H1 (cell line): Measurements from ENCODE around the gene PACSIN2. TPM values are rescaled to one million over a fixed set of nuclear protein-coding genes. Genes with fewer than 3 reads are reported as not detected.

Experiments
- CTCF ChIA-PET: fragments of 300-600 bp; sonication (Branson Sonifier 250); formaldehyde crosslinking; loops from one replicate; lab custom pipeline; 2021; ENCODE audit not compliant: partially characterized antibody; lab: Charles Lee
- POLR2A ChIA-PET: fragments of 300-600 bp; sonication (Branson Sonifier 250); formaldehyde crosslinking; loops from one replicate; lab custom pipeline; 2021; ENCODE audit warnings: inconsistent platforms; ENCODE audit not compliant: partially characterized antibody; lab: Charles Lee
- DNase-seq, 2 experiments: peaks; one replicate each; pipeline versions ENCODE4 v3.0.0 to v3.0.0-alpha.2; 2010 to 2022; ENCODE audit warnings: low spot score in 2 of 2, low read depth in 1 of 2, mixed read lengths in 1 of 2
- FAIRE-seq: peaks from 2 replicates; lab custom pipeline; 2011; peaks lifted over from hg19 to GRCh38; lab: Jason Lieb, UNC
- H2AFZ ChIP-seq: 2 replicates; pipeline ENCODE4 v1.8.1; 2012; ENCODE audit warnings: low read length, inconsistent platforms
- H2AK5ac ChIP-seq: 2 replicates; pipeline ENCODE4 v1.6.1; 2013; ENCODE audit warnings: low read depth, low read length
- H2BK120ac ChIP-seq: replicated peaks from 2 replicates; pipeline ENCODE3; 2013; ENCODE audit warnings: low read depth, low read length, inconsistent platforms
- H2BK12ac ChIP-seq: 2 replicates; pipeline ENCODE4 v1.6.1; 2013; ENCODE audit warnings: low read depth, low read length
- H2BK15ac ChIP-seq: 2 replicates; pipeline ENCODE4 v1.6.1; 2013; ENCODE audit warnings: low read length
- H2BK20ac ChIP-seq: 2 replicates; pipeline ENCODE4 v1.6.1; 2013; ENCODE audit warnings: low read length
- H2BK5ac ChIP-seq: 2 replicates; pipeline ENCODE4 v1.6.1; 2013; ENCODE audit warnings: low read depth, low read length
- H3K14ac ChIP-seq: 2 replicates; pipeline ENCODE4 v1.6.1; 2013; ENCODE audit warnings: inconsistent platforms; ENCODE audit not compliant: insufficient read length
- H3K18ac ChIP-seq: 2 replicates; pipeline ENCODE4 v1.6.1; 2013; ENCODE audit warnings: low read length; ENCODE audit errors: extremely low read depth
- H3K23ac ChIP-seq: 2 replicates; pipeline ENCODE4 v1.6.1; 2013; ENCODE audit warnings: inconsistent platforms; ENCODE audit not compliant: insufficient read length
- H3K23me2 ChIP-seq: 2 replicates; pipeline ENCODE4 v1.6.1; 2013; ENCODE audit warnings: low read depth, low read length
- H3K27ac ChIP-seq: 2 replicates; pipeline ENCODE4 v1.6.1; 2011; ENCODE audit warnings: low read depth, low read length, inconsistent platforms
- H3K27me3 ChIP-seq, 4 experiments: replicated peaks in 1 of 4; 1 replicate in 1 of 4; 2 replicates in 3 of 4; pipeline versions ENCODE4 v1.6.1 to v1.8.1; 2011 to 2013; ENCODE audit warnings: low read length in 3 of 4, mild to moderate bottlenecking in 3 of 4, inconsistent platforms in 2 of 4, mixed read lengths in 2 of 4, moderate library complexity in 1 of 4; ENCODE audit not compliant: control insufficient read depth in 3 of 4, insufficient read depth in 3 of 4; ENCODE audit errors: extremely low read depth in 1 of 4
- H3K36me3 ChIP-seq, 4 experiments: 2 replicates each; pipeline versions ENCODE4 v1.6.1 to v1.8.1; 2011 to 2013; ENCODE audit warnings: mild to moderate bottlenecking in 4 of 4, low read length in 3 of 4, moderate library complexity in 2 of 4, control low read depth in 1 of 4, inconsistent platforms in 1 of 4; ENCODE audit not compliant: insufficient read depth in 4 of 4, control insufficient read depth in 2 of 4
- H3K4ac ChIP-seq: replicated peaks from 2 replicates; pipeline ENCODE3; 2013; ENCODE audit warnings: low read length, low read depth, mixed read lengths, inconsistent platforms; ENCODE audit not compliant: insufficient read length
- H3K4me1 ChIP-seq, 4 experiments: replicated peaks in 1 of 4; 1 replicate in 1 of 4; 2 replicates in 3 of 4; pipeline versions ENCODE4 v1.6.1 to v1.8.1; 2011 to 2013; ENCODE audit warnings: low read length in 3 of 4, inconsistent platforms in 2 of 4, mixed read lengths in 1 of 4; ENCODE audit not compliant: insufficient read depth in 4 of 4, control insufficient read depth in 3 of 4
- H3K4me2 ChIP-seq, 2 experiments: 2 replicates each; pipeline versions ENCODE4 v1.6.1 to v1.8.1; 2011 to 2013; ENCODE audit warnings: low read depth in 2 of 2, low read length in 2 of 2, control low read depth in 1 of 2, inconsistent platforms in 1 of 2, mild to moderate bottlenecking in 1 of 2; ENCODE audit not compliant: insufficient read depth in 1 of 2
- H3K4me3 ChIP-seq, 4 experiments: fragments of 200-600, 300-600 bp in 1 of 4; sonication (generic), shearing (Covaris generic), sonication (Bioruptor Twin) in 1 of 4; 2 replicates each; pipeline versions ENCODE4 v1.5.1 to v1.8.1; 2011 to 2016; ENCODE audit warnings: low read length in 4 of 4, low read depth in 3 of 4, control low read depth in 2 of 4, inconsistent platforms in 2 of 4, mild to moderate bottlenecking in 2 of 4, mixed read lengths in 1 of 4, moderate library complexity in 1 of 4; ENCODE audit not compliant: insufficient read depth in 2 of 4; ENCODE audit errors: extremely low read depth in 1 of 4
- H3K56ac ChIP-seq: replicated peaks from 2 replicates; pipeline ENCODE3; 2013; ENCODE audit warnings: low read depth, mild to moderate bottlenecking, mixed read lengths, low read length, inconsistent platforms; ENCODE audit not compliant: insufficient read length
- H3K79me1 ChIP-seq: 2 replicates; pipeline ENCODE4 v1.6.1; 2013; ENCODE audit warnings: low read depth, low read length, control low read depth
- H3K79me2 ChIP-seq, 2 experiments: 2 replicates each; pipeline versions ENCODE4 v1.6.1 to v1.8.1; 2012 to 2013; ENCODE audit warnings: low read length in 2 of 2, mild to moderate bottlenecking in 2 of 2, inconsistent platforms in 1 of 2; ENCODE audit not compliant: insufficient read depth in 2 of 2, control insufficient read depth in 1 of 2
- H3K9ac ChIP-seq, 4 experiments: replicated peaks in 1 of 4; 1 replicate in 1 of 4; 2 replicates in 3 of 4; pipeline versions ENCODE4 v1.6.1 to v1.8.1; 2011 to 2013; ENCODE audit warnings: low read depth in 3 of 4, low read length in 3 of 4, control low read depth in 2 of 4, mild to moderate bottlenecking in 2 of 4, moderate library complexity in 2 of 4, inconsistent platforms in 1 of 4; ENCODE audit errors: extremely low read depth in 1 of 4
- H3K9me3 ChIP-seq, 2 experiments: 2 replicates each; pipeline versions ENCODE4 v1.6.1 to v1.8.1; 2012 to 2013; ENCODE audit warnings: mild to moderate bottlenecking in 2 of 2, moderate library complexity in 2 of 2, control low read depth in 1 of 2, inconsistent platforms in 1 of 2, low read depth in 1 of 2, low read length in 1 of 2, mixed read lengths in 1 of 2; ENCODE audit not compliant: insufficient read depth in 2 of 2
- H4K20me1 ChIP-seq, 2 experiments: replicated peaks in 1 of 2; 2 replicates each; pipeline versions ENCODE3 to v1.8.1; 2011 to 2013; ENCODE audit warnings: inconsistent platforms in 2 of 2, low read length in 2 of 2, mild to moderate bottlenecking in 1 of 2; ENCODE audit not compliant: insufficient read depth in 2 of 2, control insufficient read depth in 1 of 2
- H4K5ac ChIP-seq: 2 replicates; pipeline ENCODE4 v1.6.1; 2013; ENCODE audit warnings: low read length, low read depth, mixed read lengths, inconsistent platforms; ENCODE audit not compliant: insufficient read length
- H4K8ac ChIP-seq: 2 replicates; pipeline ENCODE4 v1.8.0; 2013; ENCODE audit warnings: mild to moderate bottlenecking, moderate library complexity, low read length, inconsistent platforms; ENCODE audit not compliant: insufficient read depth; ENCODE audit errors: extremely low read depth
- H4K91ac ChIP-seq: replicated peaks from 2 replicates; pipeline ENCODE3; 2013; ENCODE audit warnings: low read length, mixed read lengths, inconsistent platforms; ENCODE audit not compliant: insufficient read length
- ASH2L ChIP-seq: fragments of 200-600, 300-600 bp; sonication (generic); IDR thresholded peaks from one replicate; pipeline ENCODE4 v1.7.1; 2017; ENCODE audit warnings: low read length
- BRCA1 ChIP-seq: IDR thresholded peaks from 2 replicates; pipeline ENCODE4 v1.6.1; 2012; ENCODE audit warnings: low read depth, low read length, improper control_type of control experiment
- GTF2F1 ChIP-seq: IDR thresholded peaks from 2 replicates; pipeline ENCODE4 v1.6.1; 2012; ENCODE audit warnings: low read depth, low read length, improper control_type of control experiment, borderline replicate concordance
- KDM1A ChIP-seq: fragments of 200-600, 300-600 bp; sonication (generic); IDR thresholded peaks from 2 replicates; pipeline ENCODE4 v1.7.1; 2016; ENCODE audit warnings: mild to moderate bottlenecking, low read length, borderline replicate concordance
- POU5F1 ChIP-seq: IDR thresholded peaks from 2 replicates; pipeline ENCODE4 v1.6.1; 2011; ENCODE audit warnings: low read depth, mild to moderate bottlenecking, low read length, moderate library complexity
- RAD21 ChIP-seq, 2 experiments: IDR thresholded peaks in 1 of 2; conservative IDR thresholded peaks in 1 of 2; 2 replicates each; pipeline ENCODE4 v1.6.1; 2011; ENCODE audit warnings: low read depth in 2 of 2, low read length in 2 of 2, improper control_type of control experiment in 1 of 2, inconsistent platforms in 1 of 2, mild to moderate bottlenecking in 1 of 2, moderate library complexity in 1 of 2
- RBBP5 ChIP-seq: IDR thresholded peaks from 2 replicates; pipeline ENCODE4 v1.7.1; 2012; ENCODE audit warnings: low read depth, mild to moderate bottlenecking, inconsistent platforms, low read length, moderate library complexity, borderline replicate concordance
- TCF12 ChIP-seq: IDR thresholded peaks from 2 replicates; pipeline ENCODE4 v1.6.1; 2011; ENCODE audit warnings: low read depth, mild to moderate bottlenecking, low read length
- ZNF274 ChIP-seq: IDR thresholded peaks from 2 replicates; pipeline ENCODE4 v1.7.0; 2012; ENCODE audit warnings: low read length, borderline replicate concordance; ENCODE audit errors: extremely low read depth
- WGBS, 2 experiments: shearing (Covaris generic) in 1 of 2; methylation state at CpG; one replicate each; pipeline versions ENCODE4 v1.1.6 to v1.1.7; 2013 to 2015; ENCODE audit warnings: low lambda C conversion rate in 2 of 2, mixed read lengths in 2 of 2, inconsistent platforms in 1 of 2, low coverage in 1 of 2, missing lambda C conversion rate in 1 of 2; ENCODE audit not compliant: insufficient replicate concordance in 2 of 2, insufficient coverage in 1 of 2, insufficient read length in 1 of 2; ENCODE audit errors: extremely low coverage in 1 of 2, missing lambda C conversion rate in 1 of 2; 5-methylcytosine and 5-hydroxymethylcytosine counted together
- polyA plus RNA-seq, 7 experiments: library from polyadenylated mRNA; depleted of rRNA in 3 of 7; stranded (reverse) in 5 of 7; unstranded in 2 of 7; fragments of >200 nt in 5 of 7; fragments of 200-250 nt in 2 of 7; gene quantifications; 1 replicate in 5 of 7; 2 replicates in 1 of 7; 4 replicates in 1 of 7; pipeline versions ENCODE4 v1.2.1 to v1.2.3, GENCODE V29; 2011 to 2013; ENCODE audit warnings: missing spikeins in 2 of 7, mixed read lengths in 2 of 7
- total RNA-seq: library from RNA; stranded (reverse); fragmentation: NEBNext Ultra II Directional; extraction: Animal tissue kit (Norgen Biotek cat#: 25700); gene quantifications from 2 replicates; pipeline ENCODE4 v1.2.1, GENCODE V29; 2021

The PACSIN2 gene
- total and polyA plus RNA-seq, 2 of the 8 experiments (the other 6 are each of a cell fraction or from before 2014, with no cell fraction given), result 44.8 to 64.2 TPM

- no peak for TF ChIP-seq POU5F1
- no peak for TF ChIP-seq TCF12
- no peak for TF ChIP-seq ASH2L
- no peak for TF ChIP-seq RAD21 (IDR thresholded peaks at IDR 0.05 in 1 of 2, conservative IDR thresholded peaks at IDR 0.05 in 1 of 2; ENCODE audit: low read depth in 2 of 2, low read length in 2 of 2)
- TF ChIP-seq BRCA1, result no peak
- no peak for TF ChIP-seq ZNF274
- no peak for TF ChIP-seq RBBP5
- no peak for TF ChIP-seq KDM1A
- no peak for TF ChIP-seq GTF2F1
- Histone ChIP-seq H3K79me1 (peaks cover 37% of the 10 kb centered on the region), H4K8ac (no peak overlapping the region), H2BK20ac (no peak overlapping the region), H2BK15ac (no peak overlapping the region), H2AK5ac (no peak overlapping the region), H4K20me1 (peaks cover 16 to 32% of the 10 kb centered on the region in 2 experiments), H2BK12ac (no peak overlapping the region), H4K5ac (no peak overlapping the region), H2BK5ac (no peak overlapping the region), H3K23me2 (no peaks in the 10 kb centered on the region; the same call in 1 of the 2 replicates), H3K4me1 (peaks cover 3 to 9% (median 4%) of the 10 kb centered on the region in 4 experiments; a peak in 6 of 7 replicates), H3K36me3 (no peaks in the 10 kb centered on the region), H3K27ac (no peak overlapping the region), H3K9ac (no peak overlapping the region), H3K79me2 (peaks cover 25 to 95% of the 10 kb centered on the region in 2 experiments), H2BK120ac (no peak overlapping the region), H3K4me2 (no peak overlapping the region), H3K56ac (no peak overlapping the region), H3K23ac (no peak overlapping the region), H3K9me3 (0 out of 4 replicates have a peak, but pooled peaks cover 0 to 3% of the 10 kb centered on the region in 2 experiments), H3K4me3 (no peak overlapping the region), H3K4ac (no peak overlapping the region), H2AFZ (no peak overlapping the region), H4K91ac (no peak overlapping the region), H3K18ac (no peak overlapping the region), H3K14ac (no peak overlapping the region), H3K27me3 (no peaks in the 10 kb centered on the region)
- DNase-seq, result no peak
- POLR2A ChIA-PET, result interaction anchor here (6.2 kb wide), 1 partner anchor 20 kb away, joined by 32 read pairs; the partner anchor contains the start of gene PACSIN2
- no peak for FAIRE-seq
- WGBS, 2 experiments, result 90% methylated on average over 9 of the region's 9 CpGs; no CpG with 5 or more reads in 1 of the 2 experiments
- CTCF ChIA-PET, result interaction anchor here (0.8 kb wide), 1 partner anchor 18 kb away, joined by 4 read pairs; no protein-coding TSS in a partner anchor
Measured at GRCh38 chr22:42994917-42995562, 19.9 kb downstream of the PACSIN2 start.
